ENCODE results near the gene TLX2. TPM values are rescaled to one million over a fixed set of nuclear protein-coding genes. Genes with fewer than 3 reads are reported as not detected.

Gene TLX2
- total and polyA plus RNA-seq, 8 donors: 0.28 to 0.73 TPM; not detected in 6

DNA sequence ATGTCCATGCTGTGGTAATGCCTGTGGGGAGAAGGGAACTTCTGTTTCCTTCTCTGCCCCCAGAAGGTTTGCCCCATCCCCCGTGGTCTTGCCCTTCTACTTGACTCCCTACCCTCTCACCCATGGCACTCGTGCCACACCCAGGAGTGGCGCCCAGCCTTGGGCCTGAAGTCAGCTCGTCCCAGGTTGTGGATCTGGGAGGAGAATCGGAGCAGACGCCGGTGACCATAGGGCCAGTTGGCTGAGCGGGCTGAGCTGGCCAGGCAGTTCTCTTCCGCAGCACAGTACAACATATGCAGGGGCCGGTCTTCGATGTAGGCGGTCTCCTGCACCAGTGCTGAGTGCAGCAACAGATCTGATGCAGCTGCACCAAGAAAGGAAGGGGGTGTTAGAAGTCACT, 20.2 kb downstream of the TLX2 start:
- peaks cover 10 to 22% (median 17%) of the 10 kb centered on the region in 4 donors for H3K4me1 ChIP-seq
- no peak for DNase-seq
- TF ChIP-seq CTCF (IDR thresholded peaks at IDR 0.05) (no peak), POLR2AphosphoS5 (IDR thresholded peaks at IDR 0.05) (no peak), EP300 (IDR thresholded peaks at IDR 0.05) (no peak), POLR2A (IDR thresholded peaks at IDR 0.05) (no peak)
- H3K27me3 ChIP-seq: no peaks in the 10 kb centered on the region
- H3K27ac ChIP-seq: no peak overlapping the region
- no peak overlapping the region for H3K4me3 ChIP-seq
- H3K9me3 ChIP-seq: no peaks in the 10 kb centered on the region
- intact Hi-C loops (cut with DNase I; ENCODE audit: low total_unique reads): loop anchor here (10.0 kb wide), 1 partner anchor 50 kb away; no protein-coding TSS in a partner anchor
- H3K36me3 ChIP-seq: peaks cover 0 to 28% (median 18%) of the 10 kb centered on the region in 4 donors
- 78 to 83% (median 80%) methylated on average over 11 to 12 of the region's 12 CpGs for WGBS, 5 donors

GRCh38 chr2:74535440-74535965, 21.3 kb downstream of the TLX2 start:
- 83 to 92% (median 89%) methylated on average over 7 to 10 of the region's 10 CpGs for WGBS, 5 donors
- no peaks in the 10 kb centered on the region for H3K27me3 ChIP-seq
- H3K36me3 ChIP-seq: peaks cover 0 to 28% (median 18%) of the 10 kb centered on the region in 4 donors
- TF ChIP-seq CTCF (IDR thresholded peaks at IDR 0.05): no peak
- no peak for TF ChIP-seq POLR2AphosphoS5 (IDR thresholded peaks at IDR 0.05)
- TF ChIP-seq POLR2A (IDR thresholded peaks at IDR 0.05): no peak
- TF ChIP-seq EP300 (IDR thresholded peaks at IDR 0.05): no peak
- intact Hi-C loops (cut with DNase I; ENCODE audit: low total_unique reads): loop anchor here (10.0 kb wide), 1 partner anchor 49 kb away; no protein-coding TSS in a partner anchor
- no peak overlapping the region for H3K27ac ChIP-seq
- no peak overlapping the region for H3K4me3 ChIP-seq
- H3K9me3 ChIP-seq: no peaks in the 10 kb centered on the region
- no peak for DNase-seq
- H3K4me1 ChIP-seq: peaks cover 10 to 20% (median 14%) of the 10 kb centered on the region in 4 donors

GRCh38 chr2:74536166-74536950, 22.1 kb downstream of the TLX2 start:
- no peaks in the 10 kb centered on the region for H3K9me3 ChIP-seq
- no peak for DNase-seq
- peaks cover 1 to 11% (median 5%) of the 10 kb centered on the region in 4 donors for H3K4me1 ChIP-seq
- 84 to 89% (median 85%) methylated on average over 19 to 23 of the region's 23 CpGs for WGBS, 5 donors
- no peak overlapping the region for H3K4me3 ChIP-seq
- no peaks in the 10 kb centered on the region for H3K27me3 ChIP-seq
- intact Hi-C loops (cut with DNase I; ENCODE audit: low total_unique reads): loop anchor here (10.0 kb wide), 1 partner anchor 48 kb away; no protein-coding TSS in a partner anchor
- peaks cover 0 to 27% (median 18%) of the 10 kb centered on the region in 4 donors for H3K36me3 ChIP-seq
- H3K27ac ChIP-seq: no peak overlapping the region
- TF ChIP-seq EP300 (IDR thresholded peaks at IDR 0.05) (no peak), CTCF (IDR thresholded peaks at IDR 0.05) (no peak), POLR2A (IDR thresholded peaks at IDR 0.05) (no peak), POLR2AphosphoS5 (IDR thresholded peaks at IDR 0.05) (no peak)

DNA sequence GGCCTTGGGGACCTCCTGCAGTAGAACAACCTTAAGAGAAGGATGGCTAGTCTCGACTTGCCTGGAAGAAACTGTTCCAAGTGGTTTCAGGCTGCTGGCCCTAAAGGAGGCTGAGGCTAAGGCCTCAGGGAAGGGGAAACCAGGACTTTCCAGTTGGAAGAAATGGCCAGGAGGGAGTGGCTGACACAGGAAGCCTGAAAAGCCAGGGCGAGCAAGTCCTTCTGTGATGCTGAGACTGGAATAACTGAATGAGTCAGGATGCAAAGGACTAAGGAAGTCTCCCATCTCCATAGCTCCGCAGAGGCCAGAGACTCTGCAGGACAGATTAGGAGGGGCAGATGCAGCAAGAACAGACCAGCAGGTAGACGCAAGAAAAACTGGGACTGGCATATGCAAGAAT, 22.9 kb downstream of the TLX2 start:
- H3K9me3 ChIP-seq: no peaks in the 10 kb centered on the region
- peaks cover 0 to 22% (median 18%) of the 10 kb centered on the region in 4 donors for H3K36me3 ChIP-seq
- WGBS, 5 donors: 56 to 72% (median 62%) methylated on average over 4 of the region's 4 CpGs
- no peak for DNase-seq
- no peak for TF ChIP-seq EP300 (IDR thresholded peaks at IDR 0.05)
- TF ChIP-seq CTCF (IDR thresholded peaks at IDR 0.05): no peak
- no peak for TF ChIP-seq POLR2A (IDR thresholded peaks at IDR 0.05)
- no peak for TF ChIP-seq POLR2AphosphoS5 (IDR thresholded peaks at IDR 0.05)
- no peak overlapping the region for H3K27ac ChIP-seq
- H3K27me3 ChIP-seq: no peaks in the 10 kb centered on the region
- intact Hi-C loops (cut with DNase I; ENCODE audit: low total_unique reads): loop anchor here (10.0 kb wide), 1 partner anchor 48 kb away; no protein-coding TSS in a partner anchor
- H3K4me1 ChIP-seq: peaks cover 0 to 4% (median under 1%) of the 10 kb centered on the region in 4 donors
- no peak overlapping the region for H3K4me3 ChIP-seq
